CD14-positive monocyte (primary cell): ENCODE measurements around the gene SPINK1. TPM values are rescaled to one million over a fixed set of nuclear protein-coding genes. Genes with fewer than 3 reads are reported as not detected.

Experiments
- DNase-seq, 3 donors: peaks; one replicate each; pipeline ENCODE4 v3.0.0-alpha.2; 2011 to 2022
- H2AFZ ChIP-seq: 2 replicates; pipeline ENCODE4 v1.6.0; 2012; ENCODE audit warnings: mild to moderate bottlenecking, low read depth, low read length, inconsistent platforms; ENCODE audit not compliant: insufficient read depth, poor library complexity, severe bottlenecking
- H3K27ac ChIP-seq, 2 donors: 1 replicate in 1 of 2; 2 replicates in 1 of 2; pipeline ENCODE4 v1.5.1; 2012 to 2013; ENCODE audit warnings: low read length in 2 of 2, control low read depth in 1 of 2, inconsistent platforms in 1 of 2, low read depth in 1 of 2, mild to moderate bottlenecking in 1 of 2
- H3K27me3 ChIP-seq, 2 donors: one replicate each; pipeline versions ENCODE4 v1.6.0 to v1.6.1; 2011 to 2013; ENCODE audit warnings: low read length in 2 of 2; ENCODE audit not compliant: control insufficient read depth in 2 of 2, insufficient read depth in 2 of 2
- H3K36me3 ChIP-seq, 2 donors: replicated peaks in 1 of 2; 1 replicate in 1 of 2; 2 replicates in 1 of 2; pipeline versions ENCODE4 v1.5.1 to v1.6.1; 2012 to 2013; ENCODE audit warnings: low read length in 2 of 2, control low read depth in 1 of 2, inconsistent platforms in 1 of 2, mild to moderate bottlenecking in 1 of 2; ENCODE audit not compliant: insufficient read depth in 2 of 2, control insufficient read depth in 1 of 2
- H3K4me1 ChIP-seq, 2 donors: 1 replicate in 1 of 2; 2 replicates in 1 of 2; pipeline versions ENCODE4 v1.5.1 to v1.6.1; 2012 to 2013; ENCODE audit warnings: low read length in 2 of 2, control low read depth in 1 of 2, inconsistent platforms in 1 of 2, mild to moderate bottlenecking in 1 of 2, moderate library complexity in 1 of 2; ENCODE audit not compliant: insufficient read depth in 2 of 2, control insufficient read depth in 1 of 2
- H3K4me2 ChIP-seq: replicated peaks from 2 replicates; pipeline ENCODE3; 2012; ENCODE audit warnings: low read length, moderate library complexity, mild to moderate bottlenecking; ENCODE audit not compliant: poor library complexity, severe bottlenecking; ENCODE audit errors: extremely low read depth
- H3K4me3 ChIP-seq, 3 experiments: fragments of 200-600 bp in 1 of 3; sonication (generic) in 1 of 3; replicated peaks in 1 of 3; 1 replicate in 2 of 3; 2 replicates in 1 of 3; pipeline ENCODE4 v1.5.1; 2011 to 2013; ENCODE audit warnings: low read length in 3 of 3, mild to moderate bottlenecking in 3 of 3, control low read depth in 2 of 3, low read depth in 2 of 3, inconsistent platforms in 1 of 3, moderate library complexity in 1 of 3
- H3K79me2 ChIP-seq: 2 replicates; pipeline ENCODE4 v1.6.0; 2012; ENCODE audit warnings: mild to moderate bottlenecking, control low read depth, inconsistent platforms, low read length, moderate library complexity; ENCODE audit not compliant: insufficient read depth
- H3K9ac ChIP-seq: 2 replicates; pipeline ENCODE4 v1.6.0; 2017; ENCODE audit warnings: low read length, mild to moderate bottlenecking; ENCODE audit not compliant: insufficient read depth, poor library complexity, severe bottlenecking
- H3K9me3 ChIP-seq, 2 donors: replicated peaks in 1 of 2; 1 replicate in 1 of 2; 2 replicates in 1 of 2; pipeline versions ENCODE4 v1.5.1 to v1.6.1; 2012 to 2013; ENCODE audit warnings: low read length in 2 of 2, control low read depth in 1 of 2; ENCODE audit not compliant: control insufficient read depth in 1 of 2, insufficient read depth in 1 of 2
- H4K20me1 ChIP-seq: 2 replicates; pipeline ENCODE4 v1.6.0; 2012; ENCODE audit warnings: mild to moderate bottlenecking, low read length, control low read depth, moderate library complexity; ENCODE audit not compliant: insufficient read depth
- H3K27ac Mint-ChIP-seq, 7 donors: one replicate each; pipeline ENCODE4 v1.8.0; 2020; ENCODE audit warnings: mild to moderate bottlenecking in 7 of 7, mixed read lengths in 7 of 7, moderate library complexity in 6 of 7, inconsistent platforms in 2 of 7
- H3K27me3 Mint-ChIP-seq, 3 donors: one replicate each; pipeline ENCODE4 v1.8.0; 2021 to 2022; ENCODE audit warnings: low read depth in 3 of 3, mild to moderate bottlenecking in 3 of 3, mixed read lengths in 3 of 3, moderate library complexity in 3 of 3, inconsistent platforms in 1 of 3
- H3K36me3 Mint-ChIP-seq, 2 donors: one replicate each; pipeline ENCODE4 v1.8.0; 2020; ENCODE audit warnings: mixed read lengths in 2 of 2, inconsistent platforms in 1 of 2, mild to moderate bottlenecking in 1 of 2
- H3K4me1 Mint-ChIP-seq: one replicate; pipeline ENCODE4 v1.8.0; 2020; ENCODE audit warnings: mild to moderate bottlenecking, mixed read lengths
- H3K4me3 Mint-ChIP-seq, 2 donors: one replicate each; pipeline ENCODE4 v1.8.0; 2020; ENCODE audit warnings: mild to moderate bottlenecking in 2 of 2, mixed read lengths in 2 of 2, moderate library complexity in 1 of 2
- H3K9me3 Mint-ChIP-seq, 7 donors: one replicate each; pipeline ENCODE4 v1.8.0; 2020 to 2022; ENCODE audit warnings: mixed read lengths in 7 of 7, mild to moderate bottlenecking in 6 of 7, moderate library complexity in 6 of 7, inconsistent platforms in 2 of 7
- WGBS: methylation state at CpG from one replicate; pipeline ENCODE4 v1.1.5; 2013; ENCODE audit warnings: missing lambda C conversion rate; ENCODE audit not compliant: insufficient coverage; 5-methylcytosine and 5-hydroxymethylcytosine counted together
- intact Hi-C, 2 donors: fragments of 100-400 bp; cut with micrococcal nuclease; formaldehyde crosslinking; loops; one replicate each; pipeline versions ENCODE4 v1.15.0 to v1.15.1; 2023
- polyA plus RNA-seq, 3 donors: library from polyadenylated mRNA; depleted of rRNA in 1 of 3; unstranded in 2 of 3; stranded (reverse) in 1 of 3; fragments of 300-500 nt in 2 of 3; fragments of >200 nt in 1 of 3; fragmentation: Illumina TruSeq in 2 of 3; gene quantifications; 1 replicate in 2 of 3; 2 replicates in 1 of 3; pipeline ENCODE4 v1.2.3, GENCODE V29; 2012 to 2021
- TF ChIP-seq, protein P1 (sequence below): fragments of 200-600 bp; IDR thresholded peaks from one replicate; pipeline ENCODE4 v1.8.0; 2022; ENCODE audit warnings: antibody characterized with exemption, mild to moderate bottlenecking

SPINK1 gene
- polyA plus RNA-seq, 3 donors: not detected

DNA sequence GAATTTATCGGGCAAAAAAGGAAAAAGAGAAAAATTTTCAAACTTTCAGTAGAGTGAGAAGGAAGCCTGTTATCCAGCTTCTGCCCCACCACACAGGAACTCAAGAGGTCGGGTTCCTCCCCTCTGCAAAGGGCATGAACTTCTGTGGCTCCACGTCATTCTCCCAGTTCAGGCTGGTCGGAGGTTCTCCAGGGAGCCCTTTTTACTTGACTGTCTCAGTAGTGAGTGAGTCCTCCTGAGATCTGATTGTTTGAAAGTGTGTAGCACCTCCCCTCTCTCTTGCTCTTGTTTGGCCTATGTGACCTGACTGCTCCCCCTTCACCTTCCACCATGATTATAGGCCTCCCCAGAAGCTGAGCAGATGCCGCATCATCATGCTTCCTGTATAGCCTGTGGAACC lies 9.7 kb downstream of the SPINK1 start:
- no peaks in the 10 kb centered on the region for H3K4me1 ChIP-seq
- H3K9ac ChIP-seq: no peak overlapping the region
- intact Hi-C loops: loop anchor here (1.0 to 10.0 kb wide), 3 partner anchors 57 to 193 kb away; no protein-coding TSS in a partner anchor
- no peaks in the 10 kb centered on the region for H3K36me3 ChIP-seq
- Mint-ChIP-seq H3K9me3 (no peaks in the 10 kb centered on the region), H3K4me1 (peaks cover 13% of the 10 kb centered on the region), H3K36me3 (no peaks in the 10 kb centered on the region), H3K4me3 (no peak overlapping the region), H3K27me3 (peaks cover 0 to 3% (median 0%) of the 10 kb centered on the region in 3 donors), H3K27ac (peak overlapping the region in 5 of 7 donors; percentile 25 to 85 (median 63))
- H3K4me2 ChIP-seq: no peak overlapping the region
- H3K27me3 ChIP-seq: no peaks in the 10 kb centered on the region
- TF ChIP-seq, protein P1, sequence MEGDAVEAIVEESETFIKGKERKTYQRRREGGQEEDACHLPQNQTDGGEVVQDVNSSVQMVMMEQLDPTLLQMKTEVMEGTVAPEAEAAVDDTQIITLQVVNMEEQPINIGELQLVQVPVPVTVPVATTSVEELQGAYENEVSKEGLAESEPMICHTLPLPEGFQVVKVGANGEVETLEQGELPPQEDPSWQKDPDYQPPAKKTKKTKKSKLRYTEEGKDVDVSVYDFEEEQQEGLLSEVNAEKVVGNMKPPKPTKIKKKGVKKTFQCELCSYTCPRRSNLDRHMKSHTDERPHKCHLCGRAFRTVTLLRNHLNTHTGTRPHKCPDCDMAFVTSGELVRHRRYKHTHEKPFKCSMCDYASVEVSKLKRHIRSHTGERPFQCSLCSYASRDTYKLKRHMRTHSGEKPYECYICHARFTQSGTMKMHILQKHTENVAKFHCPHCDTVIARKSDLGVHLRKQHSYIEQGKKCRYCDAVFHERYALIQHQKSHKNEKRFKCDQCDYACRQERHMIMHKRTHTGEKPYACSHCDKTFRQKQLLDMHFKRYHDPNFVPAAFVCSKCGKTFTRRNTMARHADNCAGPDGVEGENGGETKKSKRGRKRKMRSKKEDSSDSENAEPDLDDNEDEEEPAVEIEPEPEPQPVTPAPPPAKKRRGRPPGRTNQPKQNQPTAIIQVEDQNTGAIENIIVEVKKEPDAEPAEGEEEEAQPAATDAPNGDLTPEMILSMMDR: no peak
- H3K79me2 ChIP-seq: no peaks in the 10 kb centered on the region
- H3K4me3 ChIP-seq: no peak overlapping the region
- no CpG with 5 or more reads among the region's 5 CpGs for WGBS
- no peak overlapping the region for H3K27ac ChIP-seq
- H2AFZ ChIP-seq: peak overlapping the region; percentile 18
- peak in 1 of 3 donors; percentile 20 for DNase-seq
- H3K9me3 ChIP-seq: no peaks in the 10 kb centered on the region
- H4K20me1 ChIP-seq: no peaks in the 10 kb centered on the region

- Histone ChIP-seq H3K9ac (no peak overlapping the region), H3K4me3 (no peak overlapping the region), H3K27me3 (no peaks in the 10 kb centered on the region), H2AFZ (no peak overlapping the region), H3K9me3 (no peaks in the 10 kb centered on the region), H3K79me2 (no peaks in the 10 kb centered on the region), H3K27ac (no peak overlapping the region), H4K20me1 (no peaks in the 10 kb centered on the region), H3K36me3 (no peaks in the 10 kb centered on the region), H3K4me1 (no peaks in the 10 kb centered on the region), H3K4me2 (no peak overlapping the region)
- peaks cover 0 to 2% (median 0%) of the 10 kb centered on the region in 7 donors for H3K9me3 Mint-ChIP-seq
- peaks cover 15% of the 10 kb centered on the region for H3K4me1 Mint-ChIP-seq
- intact Hi-C loops: no loop called here
- H3K27ac Mint-ChIP-seq: no peak overlapping the region
- H3K27me3 Mint-ChIP-seq: peaks cover 0 to 3% (median 0%) of the 10 kb centered on the region in 3 donors
- DNase-seq: no peak
- H3K4me3 Mint-ChIP-seq: no peak overlapping the region
- WGBS: no CpG with 5 or more reads among the region's 1 CpG
- no peaks in the 10 kb centered on the region for H3K36me3 Mint-ChIP-seq
- TF ChIP-seq, protein P1: no peak
These were observed 12.2 kb downstream of the SPINK1 start for GRCh38 chr5:147819261-147819770.
